HFFc6 (cell line): Measurements from ENCODE around the gene HTRA3. TPM values are rescaled to one million over a fixed set of nuclear protein-coding genes. Genes with fewer than 3 reads are reported as not detected.

Source experiments
- DNase-seq: peaks from one replicate; pipeline ENCODE4 v3.0.0-alpha.2; 2018
- H3K27ac Mint-ChIP-seq: 2 replicates; pipeline ENCODE4 v1.8.0; 2020; ENCODE audit warnings: mild to moderate bottlenecking, mixed read lengths
- H3K27me3 Mint-ChIP-seq: 2 replicates; pipeline ENCODE4 v1.8.0; 2021; ENCODE audit warnings: mild to moderate bottlenecking, moderate library complexity, mixed read lengths; ENCODE audit not compliant: insufficient read depth
- H3K36me3 Mint-ChIP-seq: 2 replicates; pipeline ENCODE4 v1.8.0; 2021; ENCODE audit warnings: low read depth, mixed read lengths
- H3K4me1 Mint-ChIP-seq: 2 replicates; pipeline ENCODE4 v1.8.0; 2020; ENCODE audit warnings: low read depth, mixed read lengths
- H3K4me3 Mint-ChIP-seq: 2 replicates; pipeline ENCODE4 v1.8.0; 2020; ENCODE audit warnings: mild to moderate bottlenecking, moderate library complexity, mixed read lengths
- H3K9me3 Mint-ChIP-seq: 2 replicates; pipeline ENCODE4 v1.8.0; 2020; ENCODE audit warnings: mild to moderate bottlenecking, mixed read lengths
- total RNA-seq, 6 experiments: library from RNA; stranded (reverse); fragmentation: NEBNext Ultra II Directional; extraction: Animal tissue kit (Norgen Biotek cat#: 25700); gene quantifications; 2 replicates in 1 of 6; 3 replicates in 5 of 6; pipeline ENCODE4 v1.2.3, GENCODE V29; 2021
- TF ChIP-seq, protein P1 (sequence below): fragments of 200-600 bp; sonication (generic); IDR thresholded peaks from 2 replicates; pipeline ENCODE4 v1.5.0; 2021; ENCODE audit warnings: antibody characterized with exemption, mild to moderate bottlenecking

Gene HTRA3
- total RNA-seq, 6 experiments from 2014 or later = 4.2 to 7.0 (median 4.8) TPM

- H3K27me3 Mint-ChIP-seq = no peaks in the 10 kb centered on the region; the same call in none of the 2 replicates
- H3K4me1 Mint-ChIP-seq = peaks cover 6% of the 10 kb centered on the region
Observed at GRCh38 chr4:8293131-8293975, 23.8 kb downstream of the HTRA3 start.

GRCh38 chr4:8294036-8294435, 24.5 kb downstream of the HTRA3 start:
- H3K9me3 Mint-ChIP-seq = no peaks in the 10 kb centered on the region; the same call in 1 of the 2 replicates
- no peak overlapping the region for H3K4me3 Mint-ChIP-seq
- no peaks in the 10 kb centered on the region; the same call in none of the 2 replicates for H3K27me3 Mint-ChIP-seq
- H3K36me3 Mint-ChIP-seq = peaks cover 6% of the 10 kb centered on the region; the same call in 1 of the 2 replicates
- peaks cover 9% of the 10 kb centered on the region for H3K4me1 Mint-ChIP-seq
- DNase-seq = no peak
- H3K27ac Mint-ChIP-seq = no peak overlapping the region
- TF ChIP-seq, protein P1, sequence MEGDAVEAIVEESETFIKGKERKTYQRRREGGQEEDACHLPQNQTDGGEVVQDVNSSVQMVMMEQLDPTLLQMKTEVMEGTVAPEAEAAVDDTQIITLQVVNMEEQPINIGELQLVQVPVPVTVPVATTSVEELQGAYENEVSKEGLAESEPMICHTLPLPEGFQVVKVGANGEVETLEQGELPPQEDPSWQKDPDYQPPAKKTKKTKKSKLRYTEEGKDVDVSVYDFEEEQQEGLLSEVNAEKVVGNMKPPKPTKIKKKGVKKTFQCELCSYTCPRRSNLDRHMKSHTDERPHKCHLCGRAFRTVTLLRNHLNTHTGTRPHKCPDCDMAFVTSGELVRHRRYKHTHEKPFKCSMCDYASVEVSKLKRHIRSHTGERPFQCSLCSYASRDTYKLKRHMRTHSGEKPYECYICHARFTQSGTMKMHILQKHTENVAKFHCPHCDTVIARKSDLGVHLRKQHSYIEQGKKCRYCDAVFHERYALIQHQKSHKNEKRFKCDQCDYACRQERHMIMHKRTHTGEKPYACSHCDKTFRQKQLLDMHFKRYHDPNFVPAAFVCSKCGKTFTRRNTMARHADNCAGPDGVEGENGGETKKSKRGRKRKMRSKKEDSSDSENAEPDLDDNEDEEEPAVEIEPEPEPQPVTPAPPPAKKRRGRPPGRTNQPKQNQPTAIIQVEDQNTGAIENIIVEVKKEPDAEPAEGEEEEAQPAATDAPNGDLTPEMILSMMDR = no peak

More at GRCh38 chr4:8293131-8293975, 23.8 kb downstream of the HTRA3 start:
- H3K27ac Mint-ChIP-seq = no peak overlapping the region
- TF ChIP-seq, protein P1 = no peak
- no peaks in the 10 kb centered on the region; the same call in 1 of the 2 replicates for H3K9me3 Mint-ChIP-seq
- H3K36me3 Mint-ChIP-seq = peaks cover 6% of the 10 kb centered on the region; the same call in 1 of the 2 replicates
- no peak for DNase-seq
- H3K4me3 Mint-ChIP-seq = no peak overlapping the region

- H3K4me1 Mint-ChIP-seq = peaks cover 9% of the 10 kb centered on the region
- no peak for DNase-seq
- TF ChIP-seq, protein P1 = no peak
- H3K27me3 Mint-ChIP-seq = no peaks in the 10 kb centered on the region; the same call in none of the 2 replicates
- no peak overlapping the region for H3K27ac Mint-ChIP-seq
- H3K4me3 Mint-ChIP-seq = no peak overlapping the region
- H3K36me3 Mint-ChIP-seq = peaks cover 13% of the 10 kb centered on the region; the same call in 1 of the 2 replicates
- H3K9me3 Mint-ChIP-seq = no peaks in the 10 kb centered on the region; the same call in none of the 2 replicates
Observed at GRCh38 chr4:8294775-8295174, 25.2 kb downstream of the HTRA3 start.

DNA sequence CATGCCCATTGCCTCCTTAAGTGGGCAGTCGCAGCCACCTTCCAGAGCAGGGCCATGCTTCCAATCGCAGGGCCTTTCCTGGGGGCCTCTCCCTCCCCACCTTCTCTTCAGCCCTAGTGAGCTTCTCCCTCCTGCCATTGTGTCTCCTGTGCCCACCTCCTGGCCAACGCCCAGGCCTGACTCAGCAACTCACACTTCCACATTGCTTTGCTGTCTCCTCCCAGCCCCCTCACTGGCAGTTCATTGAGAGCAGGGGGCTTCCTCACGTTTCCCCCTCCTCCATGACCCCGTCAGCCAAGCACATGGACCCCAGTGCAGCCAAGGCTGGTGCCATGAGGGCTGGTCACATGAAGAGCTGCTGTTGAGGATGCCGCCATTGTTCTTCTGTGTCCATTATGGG, 25.9 kb downstream of the HTRA3 start:
- no peak for DNase-seq

GRCh38 chr4:8296491-8296890, 26.9 kb downstream of the HTRA3 start:
- no peak overlapping the region for H3K4me3 Mint-ChIP-seq
- no peak overlapping the region for H3K27ac Mint-ChIP-seq
- H3K27me3 Mint-ChIP-seq = no peaks in the 10 kb centered on the region; the same call in 1 of the 2 replicates
- TF ChIP-seq, protein P1 = no peak
- H3K9me3 Mint-ChIP-seq = peaks cover 5% of the 10 kb centered on the region
- H3K36me3 Mint-ChIP-seq = peaks cover 13% of the 10 kb centered on the region; the same call in 1 of the 2 replicates
- peaks cover 9% of the 10 kb centered on the region for H3K4me1 Mint-ChIP-seq
- no peak for DNase-seq

More for the DNA sequence above, 25.9 kb downstream of the HTRA3 start:
- Mint-ChIP-seq H3K9me3 (no peaks in the 10 kb centered on the region; the same call in none of the 2 replicates), H3K36me3 (peaks cover 13% of the 10 kb centered on the region; the same call in 1 of the 2 replicates), H3K4me3 (no peak overlapping the region), H3K27me3 (no peaks in the 10 kb centered on the region; the same call in none of the 2 replicates), H3K27ac (no peak overlapping the region), H3K4me1 (peaks cover 9% of the 10 kb centered on the region)
- TF ChIP-seq, protein P1 = no peak
